SK-N-MC (cell line): Measurements from ENCODE around the gene NEU2.

Source experiments
- DNase-seq: peaks from one replicate; pipeline ENCODE4 v3.0.0-alpha.2; 2011; ENCODE audit warnings: low read depth, low spot score
- H3K27ac ChIP-seq: fragments of 200-600 bp; sonication (generic); 2 replicates; pipeline ENCODE4 v1.5.1; 2016; ENCODE audit warnings: mixed run types
- H3K36me3 ChIP-seq: fragments of 200-600 bp; sonication (generic); 2 replicates; pipeline ENCODE4 v1.6.1; 2017; ENCODE audit warnings: antibody characterized with exemption, low read length, mixed read lengths; ENCODE audit not compliant: insufficient read depth
- H3K4me3 ChIP-seq: fragments of 200-600 bp; sonication (generic); 2 replicates; pipeline ENCODE4 v1.5.1; 2016
- H3K9ac ChIP-seq: fragments of 200-600 bp; sonication (generic); 2 replicates; pipeline ENCODE4 v1.8.0; 2017; ENCODE audit warnings: mixed run types, mixed read lengths; ENCODE audit not compliant: insufficient read length
- H3K9me3 ChIP-seq: fragments of 200-600 bp; sonication (generic); 2 replicates; pipeline ENCODE4 v1.6.1; 2017; ENCODE audit warnings: low read depth, mild to moderate bottlenecking, antibody characterized with exemption, low read length, moderate library complexity, mixed read lengths
- EZH2 ChIP-seq: fragments of 200-600 bp; sonication (generic); IDR thresholded peaks from one replicate; pipeline ENCODE4 v1.6.1; 2017; ENCODE audit warnings: antibody characterized with exemption
- FOXP2 ChIP-seq: optimal IDR thresholded peaks from 2 replicates; pipeline ENCODE3; 2011; ENCODE audit warnings: mild to moderate bottlenecking, moderate library complexity; ENCODE audit not compliant: insufficient read depth; ENCODE audit errors: extremely low read length, control extremely low read depth
- POLR2AphosphoS5 ChIP-seq: IDR thresholded peaks from 2 replicates; pipeline ENCODE4 v1.6.1; 2012; ENCODE audit warnings: mild to moderate bottlenecking, low read depth, low read length, borderline replicate concordance

The NEU2 gene

DNA sequence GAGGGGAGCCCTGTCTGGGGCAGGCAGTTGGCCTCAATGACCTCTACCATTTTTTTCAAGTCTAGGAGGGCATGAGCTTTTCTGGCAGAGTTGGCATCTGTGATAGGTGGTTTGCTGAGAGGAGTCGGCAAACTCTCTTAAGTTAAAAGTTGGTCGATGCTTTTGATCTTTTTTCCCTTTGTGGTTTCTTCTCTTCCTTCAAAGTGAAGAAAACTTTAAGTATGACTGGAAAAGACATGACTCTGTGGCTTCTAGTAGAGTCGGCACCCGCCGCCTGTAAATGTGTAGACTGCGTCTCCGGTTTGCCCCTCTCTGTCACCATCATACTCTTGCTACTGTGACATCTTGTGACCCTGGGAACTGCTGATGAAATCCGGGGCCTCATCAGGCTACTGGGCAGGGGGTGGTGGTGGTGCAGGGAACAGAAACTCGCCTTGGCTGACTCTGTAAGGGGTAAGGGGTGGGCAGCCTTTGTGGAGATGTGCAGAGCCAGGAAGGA, 48.8 kb downstream of the NEU2 start:
- no peak overlapping the region for H3K9ac ChIP-seq
- no peak overlapping the region for H3K27ac ChIP-seq
- H3K9me3 ChIP-seq: no peaks in the 10 kb centered on the region
- TF ChIP-seq POLR2AphosphoS5 (no peak), FOXP2 (no peak), EZH2 (no peak)
- no peaks in the 10 kb centered on the region for H3K36me3 ChIP-seq
- no peak overlapping the region for H3K4me3 ChIP-seq
- DNase-seq: no peak

DNA sequence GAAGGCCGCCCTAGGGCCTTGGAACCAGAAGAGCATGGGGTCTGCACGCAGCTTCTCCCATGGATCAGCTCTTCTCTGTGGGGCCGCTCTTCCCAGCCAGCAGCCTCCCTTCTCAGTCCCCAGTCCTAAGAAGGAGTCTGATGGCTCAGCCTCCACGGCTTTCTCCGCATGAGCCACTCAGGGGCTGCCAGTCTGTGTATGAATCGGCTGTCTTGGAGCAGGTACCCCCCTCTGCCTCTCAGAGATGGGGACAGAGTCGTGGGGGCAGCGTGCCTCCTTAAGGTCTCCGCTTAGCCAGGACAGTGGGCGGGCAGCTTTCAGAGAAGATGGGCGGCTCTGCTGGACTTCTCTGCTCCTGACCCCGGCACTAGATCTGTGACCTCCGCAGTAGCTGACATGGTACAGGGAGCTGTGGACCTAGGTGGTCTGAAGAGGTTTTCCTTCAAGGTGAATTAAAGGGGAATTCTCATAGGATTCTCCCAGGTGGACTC, 49.3 kb downstream of the NEU2 start:
- no peak overlapping the region for H3K9ac ChIP-seq
- H3K9me3 ChIP-seq: no peaks in the 10 kb centered on the region
- no peak overlapping the region for H3K27ac ChIP-seq
- no peak for DNase-seq
- TF ChIP-seq POLR2AphosphoS5 (no peak), EZH2 (no peak), FOXP2 (no peak)
- no peak overlapping the region for H3K4me3 ChIP-seq
- no peaks in the 10 kb centered on the region for H3K36me3 ChIP-seq

DNA sequence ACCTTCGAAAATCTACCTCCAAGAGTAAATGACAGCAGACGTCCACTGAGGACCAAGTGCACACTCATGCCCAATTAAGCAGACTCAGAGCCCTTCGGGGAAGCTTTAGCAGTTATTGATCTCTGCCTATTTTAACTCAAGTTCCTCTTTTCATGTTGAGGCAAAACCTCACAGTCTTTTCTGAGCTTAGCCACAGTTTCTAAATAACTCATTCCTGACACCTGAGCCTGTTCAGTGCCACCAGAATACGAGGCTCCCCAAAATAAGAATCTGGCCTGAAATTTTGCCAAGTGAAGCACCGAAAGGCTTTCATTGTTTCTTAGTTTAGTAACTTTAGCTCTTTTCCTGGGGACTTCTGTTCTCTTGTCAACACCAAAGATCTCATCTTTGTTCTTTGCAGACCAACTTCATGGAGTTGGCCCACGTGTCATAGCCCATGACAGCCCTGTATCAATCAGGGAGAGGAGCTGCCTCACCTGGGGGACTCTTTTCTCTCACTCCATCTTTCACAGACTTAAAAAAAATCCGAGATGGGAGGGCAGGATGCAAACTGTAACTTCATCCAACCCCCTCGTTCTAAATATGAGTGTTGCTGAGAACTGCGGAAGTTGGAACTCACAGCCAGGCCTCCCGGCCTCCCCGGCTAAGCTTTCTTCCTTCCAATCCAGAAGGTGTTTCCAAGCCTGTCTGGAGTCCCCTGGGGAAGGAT, 49.9 kb downstream of the NEU2 start:
- Histone ChIP-seq H3K36me3 (no peaks in the 10 kb centered on the region), H3K9ac (no peak overlapping the region), H3K9me3 (no peaks in the 10 kb centered on the region), H3K4me3 (no peak overlapping the region), H3K27ac (no peak overlapping the region)
- TF ChIP-seq POLR2AphosphoS5 (no peak), FOXP2 (no peak), EZH2 (no peak)
- DNase-seq: no peak

DNA sequence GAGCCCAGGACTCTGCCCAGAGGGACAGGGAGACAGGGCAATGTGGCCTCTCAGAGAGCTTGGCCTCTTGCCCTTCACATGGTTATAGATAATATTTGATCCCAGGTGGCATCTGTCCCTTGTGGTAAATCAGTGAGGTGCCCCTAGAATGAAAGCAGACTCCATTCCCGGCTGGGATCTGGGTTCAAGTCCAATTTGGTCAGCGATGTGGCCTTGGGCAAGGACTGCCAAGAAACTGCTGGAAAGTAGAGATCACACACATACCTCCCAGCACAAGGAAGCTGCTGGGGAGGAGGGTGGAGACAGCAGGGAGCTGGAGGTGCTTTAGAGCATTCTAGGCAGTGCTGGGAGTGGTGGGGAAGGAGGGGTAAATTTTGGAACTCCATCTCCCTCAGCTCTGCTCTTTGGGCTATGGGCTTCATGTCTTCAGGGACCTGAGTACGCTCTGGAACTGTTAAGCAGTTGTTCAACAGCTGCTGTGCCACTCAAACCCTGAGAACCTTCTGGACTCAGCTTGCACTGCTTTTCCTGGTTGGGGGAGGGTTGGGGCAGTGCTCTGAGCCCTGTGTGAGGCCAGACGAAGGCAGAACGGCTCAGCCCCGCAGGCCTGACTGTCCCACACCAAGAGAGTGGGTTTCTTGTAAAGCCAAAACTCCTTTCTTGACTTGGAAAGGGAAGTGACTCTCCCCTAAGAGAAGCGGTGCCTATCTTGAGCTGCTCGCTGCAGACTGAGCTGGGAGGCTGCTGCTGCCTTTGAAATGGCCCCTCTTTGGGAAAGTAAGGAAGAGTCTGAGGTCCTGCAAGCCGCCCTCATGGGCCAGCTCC, 50.7 kb downstream of the NEU2 start:
- Histone ChIP-seq H3K9me3 (no peaks in the 10 kb centered on the region), H3K4me3 (no peak overlapping the region), H3K9ac (no peak overlapping the region), H3K27ac (no peak overlapping the region), H3K36me3 (no peaks in the 10 kb centered on the region)
- no peak for DNase-seq
- TF ChIP-seq FOXP2: no peak
- TF ChIP-seq EZH2: no peak
- TF ChIP-seq POLR2AphosphoS5: no peak

DNA sequence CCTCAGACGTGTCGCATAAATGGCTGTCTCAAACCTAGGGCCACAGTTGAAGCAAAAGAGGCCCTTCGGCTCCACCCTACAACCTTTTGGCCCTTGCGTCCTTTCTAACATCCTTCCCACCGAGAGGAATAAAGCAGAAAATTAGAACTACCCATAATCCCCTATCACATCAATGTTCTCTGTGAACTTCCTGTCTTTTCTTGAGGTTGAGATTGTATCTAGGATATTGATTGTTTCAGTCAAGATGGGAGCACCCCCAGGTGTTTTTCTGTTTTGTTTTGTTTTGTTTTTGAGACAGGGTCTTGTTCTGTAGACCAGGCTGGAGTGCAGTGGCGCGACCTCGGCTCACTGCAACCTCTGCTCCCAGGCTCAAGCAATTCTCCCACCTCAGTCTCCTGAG, 51.3 kb downstream of the NEU2 start:
- no peak for DNase-seq
- H3K9ac ChIP-seq: no peak overlapping the region
- H3K36me3 ChIP-seq: no peaks in the 10 kb centered on the region
- H3K9me3 ChIP-seq: no peaks in the 10 kb centered on the region
- H3K4me3 ChIP-seq: no peak overlapping the region
- no peak for TF ChIP-seq FOXP2
- TF ChIP-seq EZH2: no peak
- no peak for TF ChIP-seq POLR2AphosphoS5
- no peak overlapping the region for H3K27ac ChIP-seq

DNA sequence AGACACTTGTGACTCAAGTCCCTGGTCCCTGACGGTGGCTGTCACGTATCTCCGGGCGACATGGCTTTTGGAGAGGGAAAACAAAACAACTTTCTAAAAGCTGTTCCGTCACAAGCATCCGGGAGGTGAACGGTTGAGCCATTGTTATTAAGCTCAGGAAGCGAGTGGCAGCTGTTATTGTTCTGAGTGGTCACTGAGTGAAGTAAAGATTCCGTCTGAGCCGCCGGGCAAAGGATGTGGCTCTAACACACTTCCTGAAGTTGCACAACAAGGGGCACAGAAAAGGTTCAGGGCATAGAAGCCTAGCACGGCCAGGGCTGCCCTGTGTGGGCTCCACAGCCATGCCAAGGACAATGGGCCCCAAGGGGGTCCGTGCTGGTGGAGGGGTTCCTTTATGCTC, 52.0 kb downstream of the NEU2 start:
- no peak for DNase-seq
- Histone ChIP-seq H3K4me3 (no peak overlapping the region), H3K36me3 (no peaks in the 10 kb centered on the region), H3K27ac (no peak overlapping the region), H3K9ac (no peak overlapping the region), H3K9me3 (no peaks in the 10 kb centered on the region)
- TF ChIP-seq FOXP2 (no peak), POLR2AphosphoS5 (no peak), EZH2 (no peak)
